ENCODE data around the gene RAB1A.
"Not testable (repeated sequence)": the region's sequence is repeated elsewhere in the genome, so short reads cannot be mapped to it uniquely, and the experiment has no call there.

RAB1A gene

GRCh38 chr2:65130664-65131175 lies 814 bp upstream of the RAB1A start:
- Histone ChIP-seq H3K9ac (ENCODE audit: low read length) (peak overlapping the region; percentile 74), H3K4me2 (ENCODE audit: low read depth, low read length) (peak overlapping the region; percentile 66), H4K20me1 (ENCODE audit: insufficient read depth, low read length) (peaks cover 11% of the 10 kb centered on the region; the same call in 1 of the 2 replicates), H3K4me3 (ENCODE audit: low read length) (peak overlapping the region; percentile 69), H3K9me2 (replicated peaks; ENCODE audit: insufficient read depth, low read length) (no peaks in the 10 kb centered on the region), H2AFZ (ENCODE audit: low read length) (peak overlapping the region; percentile 45), H3K79me2 (ENCODE audit: low read length) (peaks cover 42% of the 10 kb centered on the region), H3K27me3 (replicated peaks; ENCODE audit: insufficient read depth, low read length) (no peaks in the 10 kb centered on the region), H3K27ac (ENCODE audit: low read length) (peak overlapping the region; percentile 22; the same call in 1 of the 2 replicates), H3K36me3 (replicated peaks; ENCODE audit: insufficient read depth, low read length) (no peaks in the 10 kb centered on the region), H3K4me1 (ENCODE audit: low read length) (peaks cover 10% of the 10 kb centered on the region; the same call in 1 of the 2 replicates), H3K9me3 (replicated peaks; ENCODE audit: insufficient read depth, low read length) (no peaks in the 10 kb centered on the region), H3F3A (ENCODE audit: insufficient read depth, low read length) (no peaks in the 10 kb centered on the region)
- no peak for TF ChIP-seq EZH2phosphoT487 (IDR thresholded peaks at IDR 0.05; ENCODE audit: low read length)
- TF ChIP-seq EZH2 (optimal IDR thresholded peaks at IDR 0.05; ENCODE audit: low read depth, low read length) = no peak
- TF ChIP-seq CTCF (IDR thresholded peaks at IDR 0.05; ENCODE audit: low read length) = no peak
- DNase-seq = no peak

- no peak for TF ChIP-seq EZH2 (optimal IDR thresholded peaks at IDR 0.05; ENCODE audit: low read depth, low read length)
- TF ChIP-seq CTCF (IDR thresholded peaks at IDR 0.05; ENCODE audit: low read length) = no peak
- TF ChIP-seq EZH2phosphoT487 (IDR thresholded peaks at IDR 0.05; ENCODE audit: low read length) = no peak
- H2AFZ ChIP-seq (ENCODE audit: low read length) = peak overlapping the region; percentile 81
- H3K4me2 ChIP-seq (ENCODE audit: low read depth, low read length) = peak overlapping the region; percentile 67; the same call in 1 of the 2 replicates
- no peaks in the 10 kb centered on the region for H3F3A ChIP-seq (ENCODE audit: insufficient read depth, low read length)
- H3K36me3 ChIP-seq (replicated peaks; ENCODE audit: insufficient read depth, low read length) = no peaks in the 10 kb centered on the region
- DNase-seq = no peak
- peak overlapping the region; percentile 76 for H3K27ac ChIP-seq (ENCODE audit: low read length)
- H3K27me3 ChIP-seq (replicated peaks; ENCODE audit: insufficient read depth, low read length) = no peaks in the 10 kb centered on the region
- H4K20me1 ChIP-seq (ENCODE audit: insufficient read depth, low read length) = peaks cover 14% of the 10 kb centered on the region; the same call in 1 of the 2 replicates
- H3K4me3 ChIP-seq (ENCODE audit: low read length) = peak overlapping the region; percentile 98
- no peaks in the 10 kb centered on the region for H3K9me3 ChIP-seq (replicated peaks; ENCODE audit: insufficient read depth, low read length)
- peaks cover 56% of the 10 kb centered on the region for H3K79me2 ChIP-seq (ENCODE audit: low read length)
- no peaks in the 10 kb centered on the region for H3K9me2 ChIP-seq (replicated peaks; ENCODE audit: insufficient read depth, low read length)
- H3K4me1 ChIP-seq (ENCODE audit: low read length) = peaks cover 10% of the 10 kb centered on the region; the same call in 1 of the 2 replicates
- H3K9ac ChIP-seq (ENCODE audit: low read length) = peak overlapping the region; percentile 98
These were observed 550 bp downstream of the RAB1A start for GRCh38 chr2:65129286-65129825.

- TF ChIP-seq EZH2 (optimal IDR thresholded peaks at IDR 0.05; ENCODE audit: low read depth, low read length) (no peak), EZH2phosphoT487 (IDR thresholded peaks at IDR 0.05; ENCODE audit: low read length) (no peak), CTCF (IDR thresholded peaks at IDR 0.05; ENCODE audit: low read length) (no peak)
- Histone ChIP-seq H3K27ac (ENCODE audit: low read length) (no peak overlapping the region; the same call in 1 of the 2 replicates), H3K9me3 (replicated peaks; ENCODE audit: insufficient read depth, low read length) (no peaks in the 10 kb centered on the region), H3F3A (ENCODE audit: insufficient read depth, low read length) (no peaks in the 10 kb centered on the region), H4K20me1 (ENCODE audit: insufficient read depth, low read length) (peaks cover 20% of the 10 kb centered on the region), H3K9ac (ENCODE audit: low read length) (peak overlapping the region; percentile 98), H3K4me1 (ENCODE audit: low read length) (peaks cover 10% of the 10 kb centered on the region; the same call in 1 of the 2 replicates), H3K4me2 (ENCODE audit: low read depth, low read length) (peak overlapping the region; percentile 67), H3K4me3 (ENCODE audit: low read length) (peak overlapping the region; percentile 98), H2AFZ (ENCODE audit: low read length) (no peak overlapping the region), H3K27me3 (replicated peaks; ENCODE audit: insufficient read depth, low read length) (no peaks in the 10 kb centered on the region), H3K36me3 (replicated peaks; ENCODE audit: insufficient read depth, low read length) (no peaks in the 10 kb centered on the region), H3K9me2 (replicated peaks; ENCODE audit: insufficient read depth, low read length) (no peaks in the 10 kb centered on the region), H3K79me2 (ENCODE audit: low read length) (peaks cover 64% of the 10 kb centered on the region)
- DNase-seq = peak; percentile 13
These were observed 1.4 kb downstream of the RAB1A start for GRCh38 chr2:65128297-65129190.

GRCh38 chr2:65125457-65125856 lies 4.4 kb downstream of the RAB1A start:
- Histone ChIP-seq H3K79me2 (ENCODE audit: low read length) (peaks cover 95% of the 10 kb centered on the region), H3K4me1 (ENCODE audit: low read length) (peaks cover 10% of the 10 kb centered on the region; the same call in 1 of the 2 replicates), H4K20me1 (ENCODE audit: insufficient read depth, low read length) (peaks cover 37% of the 10 kb centered on the region)
- H3K36me3 ChIP-seq (replicated peaks; ENCODE audit: insufficient read depth, low read length); DNase-seq; H3K27me3 ChIP-seq (replicated peaks; ENCODE audit: insufficient read depth, low read length); H3K4me2 ChIP-seq (ENCODE audit: low read depth, low read length); H3K27ac ChIP-seq (ENCODE audit: low read length); H3K9me2 ChIP-seq (replicated peaks; ENCODE audit: insufficient read depth, low read length); H3K4me3 ChIP-seq (ENCODE audit: low read length); H2AFZ ChIP-seq (ENCODE audit: low read length); H3F3A ChIP-seq (ENCODE audit: insufficient read depth, low read length); H3K9ac ChIP-seq (ENCODE audit: low read length); H3K9me3 ChIP-seq (replicated peaks; ENCODE audit: insufficient read depth, low read length): not testable (repeated sequence)

Data from MM.1S (cell line).